ENCODE results near the gene JMJD8. TPM values are rescaled to one million over a fixed set of nuclear protein-coding genes. Genes with fewer than 3 reads are reported as not detected.

JMJD8 gene, protein sequence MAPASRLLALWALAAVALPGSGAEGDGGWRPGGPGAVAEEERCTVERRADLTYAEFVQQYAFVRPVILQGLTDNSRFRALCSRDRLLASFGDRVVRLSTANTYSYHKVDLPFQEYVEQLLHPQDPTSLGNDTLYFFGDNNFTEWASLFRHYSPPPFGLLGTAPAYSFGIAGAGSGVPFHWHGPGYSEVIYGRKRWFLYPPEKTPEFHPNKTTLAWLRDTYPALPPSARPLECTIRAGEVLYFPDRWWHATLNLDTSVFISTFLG
- total RNA-seq = 10 to 100 TPM; 35.4 to 36.3 TPM

DNA sequence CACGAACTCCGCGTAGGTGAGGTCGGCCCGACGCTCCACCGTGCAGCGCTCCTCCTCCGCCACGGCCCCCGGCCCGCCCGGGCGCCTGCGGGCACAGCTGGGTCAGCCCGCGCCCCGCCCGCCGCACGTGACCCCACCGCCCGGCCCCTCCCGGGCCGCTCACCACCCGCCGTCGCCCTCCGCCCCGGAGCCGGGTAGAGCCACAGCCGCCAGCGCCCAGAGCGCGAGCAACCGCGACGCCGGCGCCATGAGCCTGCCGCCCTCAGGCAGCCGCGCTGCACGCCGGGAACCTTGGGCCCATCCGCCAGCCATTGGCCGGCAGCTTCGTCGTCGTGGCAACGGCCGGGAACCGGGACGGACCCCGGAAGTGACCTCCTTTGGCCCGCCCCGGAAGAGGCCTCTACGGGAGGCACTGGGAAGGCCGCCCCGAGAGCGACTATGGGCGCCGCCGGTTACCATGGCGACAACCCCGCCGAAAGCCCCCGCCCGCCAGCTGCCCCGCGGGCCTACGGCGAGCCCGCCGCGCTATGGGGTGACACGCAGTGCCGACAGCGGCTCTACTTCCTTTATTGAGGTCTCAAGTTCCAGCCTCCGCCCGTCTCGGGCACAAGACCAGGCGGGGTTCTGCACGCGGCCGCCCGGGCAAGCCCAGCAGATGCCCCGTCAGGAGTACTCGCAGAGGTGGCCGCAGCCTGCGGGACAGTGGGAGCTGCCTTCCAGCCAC, at the start of gene JMJD8:
JMJD8 (minus strand) TSS at position 264 of the 724 bp plus-strand sequence; CDS start at position 249, 15 bp downstream.

DNA sequence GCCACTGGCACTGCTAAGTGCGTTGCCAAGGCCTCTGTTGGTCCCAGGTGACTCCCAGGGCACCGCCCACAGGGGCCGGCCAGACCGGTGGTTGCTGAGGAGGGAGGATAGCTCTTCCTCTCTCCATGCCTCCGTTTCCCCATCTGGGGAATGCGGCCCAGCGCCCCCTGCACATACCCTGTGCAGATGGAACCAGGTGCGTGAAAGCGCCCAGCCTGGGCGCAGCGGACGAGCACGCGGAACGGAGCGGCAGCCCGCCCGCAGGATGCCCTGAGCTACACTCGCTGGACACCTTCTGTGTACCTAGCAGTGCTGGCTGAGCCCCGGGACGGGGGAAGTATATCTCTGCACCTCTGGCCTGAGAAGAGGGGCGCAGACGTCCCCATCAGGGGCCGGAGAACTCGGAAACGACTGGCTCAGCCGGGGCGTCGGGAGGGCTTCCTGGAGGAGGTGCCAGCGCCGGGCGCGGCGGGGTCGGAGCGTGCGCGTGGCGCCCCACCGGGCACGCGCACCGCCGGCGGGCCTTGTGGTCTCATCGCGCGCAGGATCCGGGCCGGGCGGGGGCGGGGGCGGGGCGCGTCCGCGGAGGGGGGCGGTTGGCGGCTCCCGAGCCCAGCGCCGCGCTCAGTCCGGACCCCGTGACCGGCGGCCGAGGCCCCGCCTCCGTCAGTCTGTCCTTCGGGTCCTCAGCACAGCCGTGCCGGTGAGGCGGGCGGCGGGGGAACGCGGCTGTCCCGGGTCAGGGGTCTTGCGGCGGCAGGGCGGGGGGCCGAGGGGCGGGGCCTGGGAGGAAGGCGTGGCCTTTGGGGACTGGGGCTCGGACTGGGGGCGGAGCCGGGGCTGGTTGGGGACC, 42.5 kb upstream of the JMJD8 start, which contains the start of the genes CCDC78 and HAGHL:
CCDC78 (minus strand) TSS at position 6 of the 853 bp plus-strand sequence. CDS start 76 bp downstream, outside the sequence.
HAGHL (plus strand) TSS at position 669 of the 853 bp plus-strand sequence. CDS start 404 bp downstream, outside the sequence.

DNA sequence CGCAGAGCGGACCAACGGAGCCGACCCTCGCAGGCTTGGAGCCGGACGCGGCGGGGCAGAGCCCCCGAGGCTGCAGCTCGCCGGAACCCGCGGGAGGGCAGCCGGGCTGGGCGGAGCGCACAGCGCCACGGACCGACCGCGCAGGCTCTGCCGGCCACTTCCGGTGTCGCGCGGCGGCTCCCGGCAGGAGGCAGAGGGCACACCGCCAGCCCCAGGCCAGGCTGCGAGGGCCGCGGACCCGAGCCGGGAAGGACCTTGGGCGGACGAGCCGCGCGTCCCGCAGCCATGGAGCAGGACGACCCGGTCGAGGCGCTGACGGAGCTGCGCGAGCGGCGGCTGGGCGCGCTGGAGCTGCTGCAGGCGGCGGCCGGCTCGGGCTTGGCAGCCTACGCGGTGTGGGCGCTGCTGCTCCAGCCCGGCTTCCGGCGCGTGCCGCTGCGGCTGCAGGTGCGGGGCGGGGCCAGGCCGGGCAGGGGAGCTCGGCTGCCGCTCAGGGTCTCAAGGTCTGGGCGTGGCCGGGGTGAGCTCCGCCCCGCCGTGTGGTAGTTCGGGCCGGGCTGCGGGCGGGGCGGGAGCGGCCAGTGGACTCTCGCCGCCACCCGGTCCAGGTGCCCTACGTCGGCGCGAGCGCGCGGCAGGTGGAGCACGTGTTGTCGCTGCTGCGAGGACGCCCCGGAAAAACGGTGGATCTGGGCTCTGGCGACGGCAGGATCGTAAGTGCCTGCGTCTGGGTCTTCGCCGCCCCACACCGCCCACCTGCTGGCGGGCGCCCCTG, 37.0 kb upstream of the JMJD8 start, which contains the start of gene ANTKMT:
ANTKMT (plus strand) TSS at position 157 of the 775 bp plus-strand sequence; CDS start at position 286, 129 bp downstream.

DNA sequence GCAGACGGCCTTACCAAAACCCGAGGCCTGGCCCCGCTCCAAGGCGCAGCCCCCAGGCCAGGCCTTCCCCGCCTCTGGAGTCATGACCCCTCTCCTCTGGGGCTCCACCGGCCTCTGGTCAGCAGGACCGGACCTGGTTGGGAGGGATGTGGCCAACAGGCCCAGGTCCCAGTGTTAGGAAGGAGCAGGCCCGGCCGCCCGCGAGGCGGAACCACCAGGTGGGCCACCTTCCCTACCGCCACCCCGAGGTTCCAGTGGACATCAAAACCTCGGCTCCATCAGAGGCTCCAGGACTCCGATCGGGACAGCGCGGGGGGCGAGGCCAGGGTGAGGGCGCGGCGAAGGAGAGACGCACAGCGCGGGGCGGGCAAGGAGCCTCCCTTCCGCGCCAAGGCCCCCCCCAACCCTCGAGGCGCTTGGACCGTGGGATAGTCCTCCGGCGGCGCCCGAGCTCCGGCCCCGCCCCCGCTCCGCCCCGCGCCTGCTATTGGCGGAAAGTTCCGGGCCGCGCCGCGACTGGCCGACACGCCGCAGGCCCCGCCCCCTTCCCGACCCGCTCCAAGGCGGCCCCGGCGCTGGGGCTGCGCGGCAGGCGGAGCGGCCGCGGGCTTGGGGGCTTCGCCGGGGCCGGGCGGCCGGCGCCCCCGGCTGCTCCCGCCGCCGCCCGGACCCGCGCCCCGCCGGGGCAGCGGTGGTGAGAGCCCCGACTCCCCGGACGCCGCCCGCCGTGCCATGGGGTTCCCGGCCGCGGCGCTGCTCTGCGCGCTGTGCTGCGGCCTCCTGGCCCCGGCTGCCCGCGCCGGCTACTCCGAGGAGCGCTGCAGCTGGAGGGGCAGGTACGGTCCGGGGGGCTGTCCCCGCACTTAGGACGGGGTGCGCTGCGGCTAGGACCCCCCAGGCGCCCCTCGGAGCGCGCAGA, 30.7 kb upstream of the JMJD8 start, which contains the start of gene METRN:
METRN (plus strand) TSS at position 561 of the 919 bp plus-strand sequence; CDS start at position 733, 172 bp downstream.

DNA sequence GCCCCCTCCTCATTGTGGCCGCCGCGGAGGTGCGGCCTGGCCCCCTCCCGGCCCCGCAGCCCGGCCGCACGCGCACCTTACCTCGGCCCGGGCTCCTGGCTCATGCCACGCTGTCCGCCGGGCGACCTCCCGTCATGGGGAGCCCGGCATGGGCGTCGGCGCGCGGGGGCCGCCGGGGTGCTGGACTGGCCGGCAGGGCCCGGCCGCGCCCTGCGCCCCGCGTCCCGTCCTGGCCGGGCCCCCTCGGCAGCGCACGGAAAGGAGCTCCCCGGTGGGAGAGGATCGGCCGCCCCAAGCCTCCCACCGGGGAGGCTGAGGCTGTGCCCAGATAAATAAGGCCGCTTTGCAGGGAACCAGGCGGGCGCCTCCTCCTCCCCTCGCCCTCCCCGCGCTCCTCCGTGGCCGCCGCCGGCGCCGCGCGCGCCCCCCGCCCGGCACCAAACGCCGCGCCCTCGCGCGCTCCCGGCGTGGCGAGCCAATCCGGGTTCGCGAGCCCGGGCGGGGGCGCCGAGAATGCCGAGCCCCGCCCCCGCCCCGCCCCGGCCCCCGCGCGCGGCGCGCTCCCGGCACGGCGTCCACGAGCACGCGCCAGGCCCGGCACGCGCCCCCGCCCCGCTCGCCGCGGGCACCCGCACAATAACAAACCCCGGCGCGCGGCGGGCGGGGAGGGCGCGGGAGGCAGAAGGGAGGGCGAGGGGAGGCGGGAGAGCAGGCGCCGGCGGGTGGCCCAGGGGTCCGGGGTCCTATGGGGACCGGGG, 21.5 kb upstream of the JMJD8 start, which contains the start of gene FBXL16:
FBXL16 (minus strand) TSS at position 371 of the 758 bp plus-strand sequence. CDS start 8,396 bp downstream, outside the sequence.

DNA sequence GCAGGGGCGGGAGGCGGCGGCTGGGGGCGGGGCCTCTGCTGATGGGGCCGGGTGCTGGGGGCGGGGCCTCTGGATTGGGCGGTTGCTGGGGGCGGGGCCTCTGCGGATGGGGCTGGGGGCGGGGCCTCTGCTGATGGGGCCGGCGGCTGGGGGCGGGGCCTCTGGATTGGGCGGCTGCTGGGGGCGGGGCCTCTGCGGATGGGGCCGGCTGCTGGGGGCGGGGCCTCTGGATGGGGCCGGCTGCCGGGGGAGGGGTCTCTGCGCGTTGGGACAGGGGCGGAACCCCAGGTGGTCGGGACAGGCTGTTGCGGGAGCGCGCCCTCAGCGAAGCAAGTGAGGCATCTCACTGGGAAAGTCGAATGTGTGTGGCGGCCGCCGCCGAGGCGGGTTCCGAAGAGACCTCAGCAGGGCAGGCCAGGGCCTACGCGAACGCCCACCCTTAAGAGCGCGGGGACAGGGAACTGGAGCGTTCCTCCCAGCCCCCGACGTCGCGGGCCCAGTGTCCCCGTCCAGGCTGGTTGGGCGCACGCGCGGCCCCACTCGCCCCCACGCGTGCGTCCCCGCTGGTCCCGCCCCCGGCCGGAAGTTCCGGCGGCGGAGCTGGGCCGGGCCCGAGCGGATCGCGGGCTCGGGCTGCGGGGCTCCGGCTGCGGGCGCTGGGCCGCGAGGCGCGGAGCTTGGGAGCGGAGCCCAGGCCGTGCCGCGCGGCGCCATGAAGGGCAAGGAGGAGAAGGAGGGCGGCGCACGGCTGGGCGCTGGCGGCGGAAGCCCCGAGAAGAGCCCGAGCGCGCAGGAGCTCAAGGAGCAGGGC, 4.1 kb downstream of the JMJD8 start, which contains the start of gene STUB1:
STUB1 (plus strand) TSS at position 597 of the 811 bp plus-strand sequence; CDS start at position 713, 116 bp downstream.

DNA sequence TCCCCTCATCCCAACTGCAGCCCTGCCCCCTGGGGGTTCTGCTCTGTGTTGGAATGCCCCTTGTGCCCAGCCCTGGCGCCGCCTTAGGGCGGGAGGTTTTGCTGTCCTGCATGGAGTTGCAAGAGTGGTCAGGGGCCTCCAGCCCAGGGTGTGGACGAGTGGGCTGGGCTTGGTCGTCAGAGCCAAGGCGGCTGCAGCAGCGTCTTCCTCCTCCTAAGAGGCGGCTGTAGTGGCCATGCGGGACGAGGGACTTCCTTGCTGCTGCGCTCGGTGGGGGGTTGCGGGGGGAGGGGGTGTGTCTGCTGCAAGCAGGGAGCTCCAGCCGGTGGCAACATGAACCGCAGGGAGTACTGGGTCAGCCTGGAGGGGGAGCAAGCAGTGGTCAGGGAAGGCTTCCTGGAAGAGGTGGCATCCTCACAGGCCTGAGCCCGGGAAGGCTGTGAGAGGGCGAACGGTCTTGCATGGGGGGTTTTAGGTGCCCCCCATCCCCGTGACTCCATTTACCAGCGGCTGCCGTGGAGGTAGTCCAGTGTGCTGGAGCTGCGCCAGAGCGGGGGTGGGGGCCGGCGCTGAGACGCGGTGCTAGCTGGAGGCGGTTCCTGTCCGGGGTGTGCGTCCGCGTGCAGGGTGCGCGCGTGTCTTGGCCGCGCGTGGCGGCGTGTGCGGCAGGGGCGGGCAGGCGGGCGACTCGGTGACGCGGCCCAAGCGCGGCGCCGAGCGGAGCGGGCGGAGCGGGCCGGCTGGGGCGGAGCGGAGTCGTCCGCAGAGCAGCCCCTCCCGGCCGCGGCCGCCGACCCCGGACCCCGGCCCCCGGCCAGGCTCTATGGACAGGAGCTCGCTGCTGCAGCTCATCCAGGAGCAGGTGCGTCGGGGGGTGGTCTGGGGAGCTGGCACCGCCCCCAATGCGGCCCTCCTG, 8.9 kb downstream of the JMJD8 start, which contains the start of gene RHBDL1:
RHBDL1 (plus strand) TSS at position 704 of the 916 bp plus-strand sequence; CDS start at position 824, 120 bp downstream.

DNA sequence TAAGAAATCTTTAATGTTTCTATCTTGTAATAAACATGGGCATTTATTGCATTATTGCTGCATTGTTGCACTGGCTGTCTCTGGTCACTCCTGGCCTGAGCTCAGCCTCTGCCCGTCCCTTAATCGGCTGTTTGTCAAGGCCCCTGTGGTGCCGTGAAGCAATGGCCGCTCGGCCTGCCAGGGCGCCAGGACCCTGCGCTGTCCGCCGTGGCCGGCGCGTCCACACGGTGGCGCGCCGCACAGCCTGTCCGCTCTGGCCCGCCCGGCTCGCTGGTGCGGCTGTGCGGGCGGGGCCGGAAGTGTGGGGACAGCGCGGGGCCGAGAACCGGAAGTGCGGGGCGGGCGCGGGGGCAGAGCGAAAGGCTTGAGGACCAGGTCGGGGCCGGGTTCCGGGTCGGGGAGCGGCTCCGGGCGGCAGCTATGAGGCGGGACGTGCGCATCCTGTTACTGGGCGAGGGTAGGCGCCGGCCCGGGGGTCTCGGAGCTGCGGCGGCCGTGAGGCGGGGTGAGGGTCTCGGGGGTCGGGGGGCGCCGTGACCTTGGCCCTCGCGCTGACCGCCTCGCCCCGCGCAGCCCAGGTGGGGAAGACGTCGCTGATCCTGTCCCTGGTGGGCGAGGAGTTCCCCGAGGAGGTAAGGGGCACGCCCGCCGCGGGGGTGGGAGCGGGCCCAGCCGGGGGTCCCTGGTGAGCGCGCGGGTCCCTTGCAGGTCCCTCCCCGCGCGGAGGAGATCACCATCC, 16.2 kb downstream of the JMJD8 start, which contains the start of gene RHOT2:
RHOT2 (plus strand) TSS at position 353 of the 739 bp plus-strand sequence; CDS start at position 421, 68 bp downstream.

DNA sequence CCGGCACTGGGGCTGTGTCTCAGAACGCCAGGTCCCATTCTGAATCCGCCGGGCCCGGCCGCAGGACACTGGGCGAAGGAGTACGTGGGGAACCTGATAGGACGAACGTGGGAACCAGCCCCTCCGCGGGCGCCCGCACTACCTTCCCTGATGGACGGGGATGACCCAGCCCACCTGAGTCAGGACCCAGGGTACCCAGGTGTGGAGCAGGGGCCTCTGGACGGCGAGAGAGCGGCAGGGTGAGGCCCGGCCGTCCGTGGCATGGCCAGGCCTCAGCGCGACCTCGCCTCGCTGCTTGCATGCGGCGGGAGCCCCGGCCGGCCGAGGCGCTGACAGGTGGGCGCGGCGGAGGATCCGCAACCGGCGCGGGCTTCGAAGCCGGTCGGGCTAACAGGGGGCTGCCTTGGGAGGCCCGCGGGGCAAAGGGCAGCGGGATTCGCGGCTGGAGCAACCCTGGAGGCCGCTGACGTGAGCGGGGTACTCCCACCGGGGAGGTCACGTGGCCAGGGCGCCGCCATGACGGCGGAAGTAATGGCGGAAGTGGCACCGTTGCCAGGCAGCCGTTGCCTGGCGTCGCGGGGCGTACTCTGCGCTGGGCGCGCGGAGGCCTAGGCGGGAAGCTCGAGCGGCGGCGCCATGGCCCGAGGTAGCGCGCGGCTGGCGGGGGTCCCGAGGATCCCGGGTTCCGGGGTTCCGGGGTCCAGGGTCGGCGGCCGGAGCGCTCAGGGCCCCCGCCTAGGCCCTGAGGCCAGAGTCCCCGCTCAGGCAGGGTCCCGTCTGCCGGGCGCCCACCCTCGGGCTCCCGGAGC, 35.1 kb downstream of the JMJD8 start, which contains the start of gene WDR90:
WDR90 (plus strand) TSS at position 585 of the 809 bp plus-strand sequence; CDS start at position 637, 52 bp downstream.

DNA sequence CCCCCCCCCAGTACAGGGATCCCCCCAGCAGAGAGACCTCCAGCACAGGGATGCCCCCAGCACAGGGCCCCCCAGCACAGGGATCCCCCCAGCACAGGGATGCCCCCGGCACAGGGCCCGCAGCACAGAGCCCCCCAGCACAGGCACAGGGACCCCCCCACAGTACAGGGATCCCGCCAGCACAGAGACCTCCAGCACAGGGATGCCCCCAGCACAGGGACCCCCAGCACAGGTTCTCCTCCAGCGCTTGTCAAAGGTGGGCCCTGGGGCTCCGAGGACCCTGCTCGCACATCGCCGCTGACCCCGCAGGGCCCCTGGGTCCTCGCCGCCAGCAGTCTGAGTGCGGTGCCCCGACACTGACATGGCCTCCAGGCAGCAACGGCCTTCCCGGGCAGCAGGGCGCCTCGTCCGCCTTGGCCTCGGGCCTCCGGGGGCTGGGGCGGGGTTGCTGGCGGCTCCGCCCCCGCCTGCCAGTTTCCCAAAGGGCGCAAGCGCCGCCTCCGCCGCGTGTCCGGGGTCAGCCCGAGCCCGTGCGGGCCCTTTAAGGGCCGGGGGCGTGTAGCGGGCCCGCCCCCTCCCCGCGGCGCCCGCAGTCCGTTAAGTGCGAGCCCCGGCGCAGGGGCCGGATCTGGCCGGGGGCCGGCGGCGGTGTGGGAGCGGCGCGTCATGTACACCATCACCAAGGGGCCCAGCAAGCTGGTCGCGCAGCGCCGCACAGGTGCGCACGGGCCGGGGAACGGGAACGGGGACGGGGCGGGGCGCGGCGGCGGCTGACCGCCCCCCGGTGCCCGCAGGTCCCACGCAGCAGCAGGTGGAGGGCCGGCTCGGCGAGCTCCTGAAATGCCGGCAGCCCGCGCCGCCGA, 42.6 kb downstream of the JMJD8 start, which contains the start of gene MCRIP2:
MCRIP2 (plus strand) TSS at position 503 of the 863 bp plus-strand sequence; CDS start at position 667, 164 bp downstream.

DNA sequence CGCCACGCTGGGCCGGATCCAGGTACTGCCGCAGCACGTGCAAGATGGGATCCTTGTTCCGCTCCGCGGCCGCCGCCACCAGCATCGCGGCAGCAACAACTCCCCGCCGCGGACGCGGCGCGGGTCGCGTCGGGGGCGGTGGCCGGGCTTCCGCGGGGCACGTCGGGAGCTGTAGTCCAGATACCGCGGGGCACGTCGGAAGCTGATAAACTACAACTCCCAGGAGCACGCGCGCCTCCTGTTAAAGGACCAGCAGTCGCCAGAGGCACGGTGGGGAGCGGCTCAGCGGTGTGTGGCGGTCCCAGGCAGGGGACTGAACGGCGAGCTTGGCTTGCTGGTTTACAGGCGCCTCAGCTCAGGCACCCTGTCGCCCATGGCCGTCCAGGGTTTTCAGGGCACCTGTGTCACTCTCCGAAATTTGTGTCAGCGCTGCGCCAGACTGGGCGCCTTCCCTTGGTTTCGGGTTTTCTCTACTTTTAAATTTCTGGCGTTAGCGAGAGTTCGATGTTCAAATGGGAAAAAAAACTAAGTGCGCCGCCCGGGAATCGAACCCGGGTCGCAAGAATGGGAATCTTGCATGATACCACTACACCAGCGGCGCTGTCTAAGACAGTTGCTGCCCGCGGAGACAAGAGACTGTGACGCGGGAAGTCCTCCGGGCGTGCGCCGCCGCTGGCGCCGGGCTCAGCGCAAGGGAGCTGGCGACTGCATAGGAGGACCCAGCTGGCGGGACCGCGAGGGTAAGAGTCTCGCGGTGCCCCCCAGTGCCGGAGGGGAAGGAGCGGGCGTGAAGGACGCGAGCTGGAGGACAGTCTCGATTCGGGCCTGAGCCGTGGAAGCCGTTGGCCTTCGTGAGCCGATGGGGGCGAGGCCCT, 47.7 kb downstream of the JMJD8 start, which contains the start of gene METTL26:
METTL26 (minus strand) TSS at position 100 of the 875 bp plus-strand sequence; CDS start at position 85, 15 bp downstream.

